ENCODE measurements around the gene TMEM238L. TPM values are rescaled to one million over a fixed set of nuclear protein-coding genes. Genes with fewer than 3 reads are reported as not detected.

The TMEM238L gene
- total and polyA plus RNA-seq, 9 donors = 0.09 to 0.35 (median 0.11) TPM; not detected in 4

GRCh38 chr17:10775740-10776356 is 28.1 kb downstream of the TMEM238L start:
- Histone ChIP-seq H3K27me3 (ENCODE audit: control insufficient read depth, insufficient read depth, low read length) (no peaks in the 10 kb centered on the region), H3K27ac (ENCODE audit: low read length) (no peak overlapping the region), H3K9me3 (replicated peaks; ENCODE audit: control insufficient read depth, low read depth, low read length) (peaks cover 5% of the 10 kb centered on the region), H3K36me3 (ENCODE audit: control insufficient read depth, insufficient read depth, low read length) (no peaks in the 10 kb centered on the region), H3K4me3 (ENCODE audit: low read length) (no peak overlapping the region), H3K4me1 (ENCODE audit: control insufficient read depth, insufficient read depth, low read length) (peaks cover 6% of the 10 kb centered on the region)
- no CpG with 5 or more reads among the region's 5 CpGs for WGBS (ENCODE audit: insufficient coverage)
- no peak for DNase-seq

GRCh38 chr17:10775058-10775457 is 28.8 kb downstream of the TMEM238L start:
- 100% methylated on average over 2 of the region's 4 CpGs for WGBS (ENCODE audit: insufficient coverage)
- Histone ChIP-seq H3K27ac (ENCODE audit: low read length) (no peak overlapping the region), H3K4me1 (ENCODE audit: control insufficient read depth, insufficient read depth, low read length) (peaks cover 6% of the 10 kb centered on the region), H3K4me3 (ENCODE audit: low read length) (no peak overlapping the region), H3K36me3 (ENCODE audit: control insufficient read depth, insufficient read depth, low read length) (no peaks in the 10 kb centered on the region), H3K9me3 (replicated peaks; ENCODE audit: control insufficient read depth, low read depth, low read length) (peaks cover 5% of the 10 kb centered on the region), H3K27me3 (ENCODE audit: control insufficient read depth, insufficient read depth, low read length) (no peaks in the 10 kb centered on the region)
- DNase-seq = no peak

GRCh38 chr17:10773391-10773790 is 30.5 kb downstream of the TMEM238L start:
- Histone ChIP-seq H3K36me3 (ENCODE audit: control insufficient read depth, insufficient read depth, low read length) (no peaks in the 10 kb centered on the region), H3K4me3 (ENCODE audit: low read length) (no peak overlapping the region), H3K27me3 (ENCODE audit: control insufficient read depth, insufficient read depth, low read length) (no peaks in the 10 kb centered on the region), H3K4me1 (ENCODE audit: control insufficient read depth, insufficient read depth, low read length) (peaks cover 9% of the 10 kb centered on the region), H3K27ac (ENCODE audit: low read length) (peak overlapping the region; percentile 3), H3K9me3 (replicated peaks; ENCODE audit: control insufficient read depth, low read depth, low read length) (peaks cover 9% of the 10 kb centered on the region)
- WGBS (ENCODE audit: insufficient coverage) = no CpG with 5 or more reads among the region's 2 CpGs
- DNase-seq = peak; percentile 84

DNA sequence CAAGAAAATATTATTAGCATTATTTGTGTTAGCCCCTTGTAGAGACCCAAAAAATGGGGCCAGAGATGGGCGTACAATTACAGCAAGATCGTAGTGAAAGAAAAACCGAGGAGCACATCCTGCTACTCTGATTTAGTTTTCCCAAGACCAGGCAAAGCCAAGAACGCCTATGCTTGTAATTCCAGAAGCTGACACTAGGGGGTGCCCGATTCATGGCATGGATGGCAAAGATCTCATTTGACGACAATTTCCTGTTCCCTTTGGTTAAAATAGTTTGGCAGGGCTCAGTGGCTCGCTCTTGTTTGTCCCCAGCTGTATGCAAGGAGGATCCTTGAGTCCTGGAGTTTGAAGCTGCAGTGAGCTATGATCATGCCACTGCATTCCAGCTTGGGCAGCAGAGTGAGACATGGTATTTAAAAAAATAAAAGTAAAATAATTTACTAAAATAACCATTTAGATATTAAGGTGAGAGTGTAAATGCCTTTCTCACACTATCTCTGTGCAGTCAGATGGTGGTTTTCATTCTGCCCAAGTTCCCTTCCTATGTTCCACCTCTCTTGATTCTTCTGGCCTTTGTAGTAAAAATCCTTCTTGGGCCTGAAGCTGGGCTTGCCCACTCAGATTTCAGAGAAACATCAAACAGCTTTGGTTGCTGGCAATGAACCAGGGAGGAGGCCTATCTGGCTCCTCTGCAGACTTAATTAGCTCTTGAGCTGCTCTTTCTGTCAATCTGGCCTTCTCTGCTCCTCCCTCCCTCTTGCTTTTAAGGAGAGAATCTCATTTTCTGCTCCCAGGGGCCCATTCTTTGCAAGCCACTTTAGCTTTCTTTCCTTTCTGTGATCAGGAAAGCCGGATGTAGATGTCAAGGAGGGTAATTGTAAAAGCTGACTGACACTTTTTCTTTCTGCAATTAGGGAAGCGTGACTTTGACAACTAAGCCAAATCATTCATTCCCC is 31.2 kb downstream of the TMEM238L start:
- Histone ChIP-seq H3K27me3 (ENCODE audit: control insufficient read depth, insufficient read depth, low read length) (no peaks in the 10 kb centered on the region), H3K4me1 (ENCODE audit: control insufficient read depth, insufficient read depth, low read length) (peaks cover 11% of the 10 kb centered on the region), H3K36me3 (ENCODE audit: control insufficient read depth, insufficient read depth, low read length) (no peaks in the 10 kb centered on the region), H3K27ac (ENCODE audit: low read length) (peak overlapping the region; percentile 3), H3K9me3 (replicated peaks; ENCODE audit: control insufficient read depth, low read depth, low read length) (peaks cover 9% of the 10 kb centered on the region), H3K4me3 (ENCODE audit: low read length) (no peak overlapping the region)
- WGBS (ENCODE audit: insufficient coverage) = 28% methylated on average over 7 of the region's 9 CpGs
- DNase-seq = peak; percentile 64

- H3K27me3 ChIP-seq (ENCODE audit: control insufficient read depth, insufficient read depth, low read length) = no peaks in the 10 kb centered on the region
- no peak overlapping the region for H3K27ac ChIP-seq (ENCODE audit: low read length)
- peaks cover 12% of the 10 kb centered on the region for H3K4me1 ChIP-seq (ENCODE audit: control insufficient read depth, insufficient read depth, low read length)
- H3K9me3 ChIP-seq (replicated peaks; ENCODE audit: control insufficient read depth, low read depth, low read length) = peaks cover 9% of the 10 kb centered on the region
- no peak for DNase-seq
- H3K36me3 ChIP-seq (ENCODE audit: control insufficient read depth, insufficient read depth, low read length) = no peaks in the 10 kb centered on the region
- no peak overlapping the region for H3K4me3 ChIP-seq (ENCODE audit: low read length)
- 100% methylated on average over 1 of the region's 2 CpGs for WGBS (ENCODE audit: insufficient coverage)
These were observed 32.8 kb downstream of the TMEM238L start for GRCh38 chr17:10771148-10771547.

GRCh38 chr17:10769840-10770239 is 34.1 kb downstream of the TMEM238L start:
- Histone ChIP-seq H3K27ac (ENCODE audit: low read length) (no peak overlapping the region), H3K4me1 (ENCODE audit: control insufficient read depth, insufficient read depth, low read length) (peaks cover 12% of the 10 kb centered on the region), H3K4me3 (ENCODE audit: low read length) (no peak overlapping the region), H3K9me3 (replicated peaks; ENCODE audit: control insufficient read depth, low read depth, low read length) (peaks cover 10% of the 10 kb centered on the region), H3K27me3 (ENCODE audit: control insufficient read depth, insufficient read depth, low read length) (no peaks in the 10 kb centered on the region), H3K36me3 (ENCODE audit: control insufficient read depth, insufficient read depth, low read length) (no peaks in the 10 kb centered on the region)
- WGBS (ENCODE audit: insufficient coverage) = 89% methylated on average over 6 of the region's 6 CpGs
- DNase-seq = no peak

- Histone ChIP-seq H3K36me3 (ENCODE audit: control insufficient read depth, insufficient read depth, low read length) (no peaks in the 10 kb centered on the region), H3K9me3 (replicated peaks; ENCODE audit: control insufficient read depth, low read depth, low read length) (peaks cover 10% of the 10 kb centered on the region), H3K4me3 (ENCODE audit: low read length) (no peak overlapping the region), H3K27me3 (ENCODE audit: control insufficient read depth, insufficient read depth, low read length) (no peaks in the 10 kb centered on the region), H3K27ac (ENCODE audit: low read length) (peak overlapping the region; percentile 55), H3K4me1 (ENCODE audit: control insufficient read depth, insufficient read depth, low read length) (peaks cover 12% of the 10 kb centered on the region)
- no CpG with 5 or more reads among the region's 2 CpGs for WGBS (ENCODE audit: insufficient coverage)
- peak; percentile 73 for DNase-seq
These were observed 35.1 kb downstream of the TMEM238L start for GRCh38 chr17:10768750-10769251.

- Histone ChIP-seq H3K9me3 (replicated peaks; ENCODE audit: control insufficient read depth, low read depth, low read length) (peaks cover 7% of the 10 kb centered on the region), H3K4me1 (ENCODE audit: control insufficient read depth, insufficient read depth, low read length) (peaks cover 5% of the 10 kb centered on the region), H3K36me3 (ENCODE audit: control insufficient read depth, insufficient read depth, low read length) (no peaks in the 10 kb centered on the region), H3K4me3 (ENCODE audit: low read length) (no peak overlapping the region), H3K27me3 (ENCODE audit: control insufficient read depth, insufficient read depth, low read length) (no peaks in the 10 kb centered on the region), H3K27ac (ENCODE audit: low read length) (no peak overlapping the region)
- WGBS (ENCODE audit: insufficient coverage) = 40% methylated on average over 1 of the region's 4 CpGs
- DNase-seq = no peak
These were observed 36.7 kb downstream of the TMEM238L start for GRCh38 chr17:10767232-10767631.

DNA sequence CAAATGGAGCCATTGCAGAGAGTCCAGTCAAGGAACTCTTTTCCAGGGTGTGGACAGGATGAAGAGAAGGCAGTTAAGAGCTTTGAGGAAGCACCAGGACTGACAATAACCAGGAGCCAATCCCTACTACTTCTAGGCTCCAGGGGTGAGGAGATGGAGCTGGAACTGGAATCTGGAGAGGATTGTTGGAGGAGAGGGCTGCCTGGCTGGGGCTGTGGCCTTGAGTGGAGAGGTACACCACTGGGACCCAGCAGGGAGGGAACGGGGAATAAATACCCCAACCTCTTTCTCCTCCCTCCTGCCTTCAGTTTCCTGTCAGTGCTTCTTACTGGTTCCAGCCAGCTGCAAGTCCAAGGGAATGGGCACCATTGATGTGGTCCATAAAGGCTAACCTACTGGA is 41.9 kb downstream of the TMEM238L start:
- Histone ChIP-seq H3K4me1 (ENCODE audit: control insufficient read depth, insufficient read depth, low read length) (peaks cover 9% of the 10 kb centered on the region), H3K27ac (ENCODE audit: low read length) (no peak overlapping the region), H3K27me3 (ENCODE audit: control insufficient read depth, insufficient read depth, low read length) (no peaks in the 10 kb centered on the region), H3K9me3 (replicated peaks; ENCODE audit: control insufficient read depth, low read depth, low read length) (peaks cover 2% of the 10 kb centered on the region), H3K36me3 (ENCODE audit: control insufficient read depth, insufficient read depth, low read length) (no peaks in the 10 kb centered on the region), H3K4me3 (ENCODE audit: low read length) (no peak overlapping the region)
- no peak for DNase-seq
- no CpG with 5 or more reads among the region's 1 CpG for WGBS (ENCODE audit: insufficient coverage)

DNA sequence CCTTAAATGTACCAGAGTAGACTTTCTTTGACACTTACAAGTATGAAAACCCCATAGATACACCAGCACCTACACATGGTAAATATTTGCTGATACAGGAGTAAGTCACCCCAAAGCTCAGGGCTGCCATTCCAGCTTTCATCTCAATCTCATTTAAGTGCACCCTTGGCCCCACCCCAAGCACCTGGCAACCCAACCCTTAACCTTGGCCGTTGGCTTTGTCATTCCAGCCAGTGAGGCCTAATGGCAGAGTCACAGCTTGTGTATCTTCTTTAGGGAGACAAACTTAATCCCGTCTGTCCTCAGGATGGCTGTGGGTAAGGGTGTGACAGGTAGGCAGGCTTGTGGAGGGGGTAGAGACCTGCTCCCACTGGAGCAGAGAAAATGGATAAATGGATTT is 42.6 kb downstream of the TMEM238L start:
- Histone ChIP-seq H3K27me3 (ENCODE audit: control insufficient read depth, insufficient read depth, low read length) (no peaks in the 10 kb centered on the region), H3K36me3 (ENCODE audit: control insufficient read depth, insufficient read depth, low read length) (no peaks in the 10 kb centered on the region), H3K4me3 (ENCODE audit: low read length) (no peak overlapping the region), H3K27ac (ENCODE audit: low read length) (no peak overlapping the region), H3K9me3 (replicated peaks; ENCODE audit: control insufficient read depth, low read depth, low read length) (peaks cover 2% of the 10 kb centered on the region), H3K4me1 (ENCODE audit: control insufficient read depth, insufficient read depth, low read length) (peaks cover 17% of the 10 kb centered on the region)
- no peak for DNase-seq
- WGBS (ENCODE audit: insufficient coverage) = 86% methylated on average over 1 of the region's 2 CpGs

All from muscle of leg (tissue), 11 donors.